ENCODE results near the gene AFAP1.

Gene AFAP1

GRCh38 chr4:7716010-7716721, 223.5 kb downstream of the AFAP1 start:
- no peak for DNase-seq (ENCODE audit: low spot score)

GRCh38 chr4:7715271-7716009, 224.2 kb downstream of the AFAP1 start:
- no peak for DNase-seq (ENCODE audit: low spot score)

- DNase-seq (ENCODE audit: low spot score) = no peak
Measured at GRCh38 chr4:7714738-7715137, 224.9 kb downstream of the AFAP1 start.

- DNase-seq (ENCODE audit: low spot score) = no peak
Measured at GRCh38 chr4:7714176-7714575, 225.5 kb downstream of the AFAP1 start.

GRCh38 chr4:7713757-7714156, 225.9 kb downstream of the AFAP1 start:
- DNase-seq (ENCODE audit: low spot score) = no peak

- DNase-seq (ENCODE audit: low spot score) = no peak
Measured at GRCh38 chr4:7712021-7712671, 227.5 kb downstream of the AFAP1 start.

- no peak for DNase-seq (ENCODE audit: low spot score)
Measured at GRCh38 chr4:7711307-7711963, 228.2 kb downstream of the AFAP1 start.

- DNase-seq (ENCODE audit: low spot score) = no peak
Measured at GRCh38 chr4:7710576-7711306, 228.9 kb downstream of the AFAP1 start.

GRCh38 chr4:7710126-7710525, 229.5 kb downstream of the AFAP1 start:
- DNase-seq (ENCODE audit: low spot score) = no peak

- DNase-seq (ENCODE audit: low spot score) = no peak
Measured at GRCh38 chr4:7709431-7709830, 230.2 kb downstream of the AFAP1 start.

- no peak for DNase-seq (ENCODE audit: low spot score)
Measured at GRCh38 chr4:7708981-7709380, 230.7 kb downstream of the AFAP1 start.
